IMR-90 (cell line): ENCODE data around the gene HEATR1. TPM values are rescaled to one million over a fixed set of nuclear protein-coding genes. Genes with fewer than 3 reads are reported as not detected.

Experiments used
- ATAC-seq: fragments of 200-7000 bp; cut with Tn5 transposase; 2 replicates; pipeline ENCODE4 v1.9.1; 2020; ENCODE audit warnings: low read depth, mild to moderate bottlenecking, moderate library complexity
- BruUV-seq: library from RNA; stranded (reverse); fragments of 400-500 nt; replicated peaks from 2 replicates; lab custom pipeline; 2021; lab: Mats Ljungman, UMichigan
- CTCF ChIA-PET: fragments of 300-600 bp; formaldehyde crosslinking; extraction: SDS; loops from one replicate; lab custom pipeline; 2021; ENCODE audit warnings: antibody characterized with exemption; lab: Yijun Ruan, JAX
- POLR2A ChIA-PET: fragments of 300-600 bp; sonication (Branson Sonifier 250); formaldehyde crosslinking; loops from one replicate; lab custom pipeline; 2022; ENCODE audit warnings: antibody characterized with exemption; ENCODE audit not compliant: unreplicated experiment; lab: Charles Lee
- DNase-seq: peaks from one replicate; pipeline ENCODE4 v3.0.0; 2013
- H2AFZ ChIP-seq: replicated peaks from 2 replicates; pipeline ENCODE3; 2013; ENCODE audit warnings: low read length, mild to moderate bottlenecking; ENCODE audit not compliant: poor library complexity
- H2AK5ac ChIP-seq: 2 replicates; pipeline ENCODE4 v1.6.1; 2013; ENCODE audit warnings: low read depth, low read length, inconsistent platforms
- H2AK9ac ChIP-seq: replicated peaks from 2 replicates; pipeline ENCODE3; 2013; ENCODE audit warnings: mild to moderate bottlenecking, low read depth, low read length, moderate library complexity; ENCODE audit not compliant: poor library complexity
- H2BK120ac ChIP-seq: 2 replicates; pipeline ENCODE4 v1.6.1; 2013; ENCODE audit warnings: low read depth, low read length, inconsistent platforms
- H2BK15ac ChIP-seq: 3 replicates; pipeline ENCODE4 v1.6.1; 2013; ENCODE audit warnings: low read depth, low read length, inconsistent platforms
- H2BK20ac ChIP-seq: 2 replicates; pipeline ENCODE4 v1.6.1; 2013; ENCODE audit warnings: low read depth, mild to moderate bottlenecking, inconsistent platforms, low read length, moderate library complexity
- H2BK5ac ChIP-seq: 2 replicates; pipeline ENCODE4 v1.6.1; 2013; ENCODE audit warnings: mild to moderate bottlenecking, low read depth, low read length, inconsistent platforms; ENCODE audit not compliant: poor library complexity, severe bottlenecking
- H3K14ac ChIP-seq: replicated peaks from 2 replicates; pipeline ENCODE4 v1.6.1; 2013; ENCODE audit warnings: low read depth, low read length, inconsistent platforms
- H3K18ac ChIP-seq: 2 replicates; pipeline ENCODE4 v1.6.1; 2013; ENCODE audit warnings: low read depth, low read length, control low read depth
- H3K23ac ChIP-seq: 2 replicates; pipeline ENCODE4 v1.6.1; 2013; ENCODE audit warnings: low read depth, low read length, inconsistent platforms
- H3K27ac ChIP-seq: 2 replicates; pipeline ENCODE4 v1.5.1; 2013; ENCODE audit warnings: mild to moderate bottlenecking, control low read depth, low read length; ENCODE audit not compliant: insufficient read depth
- H3K27me3 ChIP-seq: 2 replicates; pipeline ENCODE4 v1.6.1; 2013; ENCODE audit warnings: low read length; ENCODE audit not compliant: control insufficient read depth, insufficient read depth
- H3K36me3 ChIP-seq: 2 replicates; pipeline ENCODE4 v1.6.1; 2013; ENCODE audit warnings: low read length, mixed read lengths; ENCODE audit not compliant: control insufficient read depth, insufficient read depth
- H3K4ac ChIP-seq: 2 replicates; pipeline ENCODE4 v1.6.1; 2013; ENCODE audit warnings: low read depth, low read length, inconsistent platforms
- H3K4me1 ChIP-seq: 2 replicates; pipeline ENCODE4 v1.6.1; 2013; ENCODE audit warnings: low read length, mixed read lengths; ENCODE audit not compliant: control insufficient read depth, insufficient read depth
- H3K4me2 ChIP-seq: 2 replicates; pipeline ENCODE4 v1.6.1; 2013; ENCODE audit warnings: low read depth, mild to moderate bottlenecking, control low read depth, low read length, moderate library complexity
- H3K4me3 ChIP-seq: 2 replicates; pipeline ENCODE4 v1.5.1; 2013; ENCODE audit warnings: low read depth, mild to moderate bottlenecking, control low read depth, low read length, moderate library complexity; ENCODE audit not compliant: insufficient read depth
- H3K56ac ChIP-seq: 2 replicates; pipeline ENCODE4 v1.6.1; 2013; ENCODE audit warnings: low read length, inconsistent platforms; ENCODE audit not compliant: insufficient read depth; ENCODE audit errors: extremely low read depth
- H3K79me1 ChIP-seq, 2 experiments: 2 replicates each; pipeline ENCODE4 v1.6.1; 2013; ENCODE audit warnings: low read length in 2 of 2, inconsistent platforms in 1 of 2, low read depth in 1 of 2
- H3K9ac ChIP-seq: 2 replicates; pipeline ENCODE4 v1.6.1; 2013; ENCODE audit warnings: low read depth, low read length, control low read depth
- H3K9me1 ChIP-seq: 2 replicates; pipeline ENCODE4 v1.6.1; 2013; ENCODE audit warnings: low read length, inconsistent platforms; ENCODE audit not compliant: insufficient read depth
- H3K9me3 ChIP-seq: 2 replicates; pipeline ENCODE4 v1.6.1; 2013; ENCODE audit warnings: low read length; ENCODE audit not compliant: control insufficient read depth, insufficient read depth
- H4K20me1 ChIP-seq: 2 replicates; pipeline ENCODE4 v1.6.1; 2013; ENCODE audit warnings: low read length, inconsistent platforms; ENCODE audit not compliant: insufficient read depth
- H4K5ac ChIP-seq: 2 replicates; pipeline ENCODE4 v1.6.1; 2013; ENCODE audit warnings: mild to moderate bottlenecking, low read depth, low read length, control low read depth
- H4K8ac ChIP-seq, 2 experiments: 2 replicates each; pipeline ENCODE4 v1.6.1; 2013; ENCODE audit warnings: low read depth in 2 of 2, low read length in 2 of 2, control low read depth in 1 of 2, inconsistent platforms in 1 of 2
- H4K91ac ChIP-seq: 2 replicates; pipeline ENCODE4 v1.6.1; 2013; ENCODE audit warnings: low read depth, low read length, inconsistent platforms; ENCODE audit not compliant: insufficient read depth
- BHLHE40 ChIP-seq: fragments of 150-350 bp; IDR thresholded peaks from 2 replicates; pipeline ENCODE4 v1.6.1; 2016; ENCODE audit warnings: mild to moderate bottlenecking, low read depth, low read length
- CEBPB ChIP-seq: IDR thresholded peaks from 2 replicates; pipeline ENCODE4 v1.6.1; 2012; ENCODE audit warnings: low read depth, low read length, improper control_type of control experiment
- CHD1 ChIP-seq: IDR thresholded peaks from 2 replicates; pipeline ENCODE4 v1.6.1; 2012; ENCODE audit warnings: low read depth, low read length, improper control_type of control experiment
- FOS ChIP-seq: fragments of 150-350 bp; IDR thresholded peaks from 2 replicates; pipeline ENCODE4 v1.6.1; 2016; ENCODE audit warnings: low read depth, low read length
- MAFK ChIP-seq: IDR thresholded peaks from 2 replicates; pipeline ENCODE4 v1.6.1; 2012; ENCODE audit warnings: low read depth, low read length, improper control_type of control experiment
- MAZ ChIP-seq: IDR thresholded peaks from 2 replicates; pipeline ENCODE4 v1.6.1; 2012; ENCODE audit warnings: low read depth, mild to moderate bottlenecking, low read length, improper control_type of control experiment, moderate library complexity, borderline replicate concordance
- MXI1 ChIP-seq: IDR thresholded peaks from 2 replicates; pipeline ENCODE4 v1.6.1; 2012; ENCODE audit warnings: low read depth, mild to moderate bottlenecking, low read length, moderate library complexity, borderline replicate concordance
- NFE2L2 ChIP-seq: fragments of 150-350 bp; IDR thresholded peaks from 2 replicates; pipeline ENCODE4 v1.6.1; 2016; ENCODE audit warnings: low read depth, mild to moderate bottlenecking, low read length
- RCOR1 ChIP-seq: IDR thresholded peaks from 2 replicates; pipeline ENCODE4 v1.6.1; 2012; ENCODE audit warnings: mild to moderate bottlenecking, low read length, improper control_type of control experiment; ENCODE audit not compliant: insufficient replicate concordance
- RFX5 ChIP-seq: IDR thresholded peaks from 2 replicates; pipeline ENCODE4 v1.8.0; 2012; ENCODE audit warnings: low read depth, mild to moderate bottlenecking, low read length, moderate library complexity
- SMC3 ChIP-seq: fragments of 150-350 bp; IDR thresholded peaks from 2 replicates; pipeline ENCODE4 v1.6.1; 2016; ENCODE audit warnings: low read depth, mild to moderate bottlenecking, antibody characterized with exemption, low read length, moderate library complexity
- USF2 ChIP-seq: fragments of 150-350 bp; IDR thresholded peaks from 2 replicates; pipeline ENCODE4 v1.6.1; 2017; ENCODE audit warnings: mild to moderate bottlenecking, antibody characterized with exemption, low read length, low read depth
- WGBS, 2 experiments: methylation state at CpG; one replicate each; pipeline versions ENCODE4 v1.1.5 to v1.1.7; 2013; ENCODE audit warnings: missing lambda C conversion rate in 2 of 2; ENCODE audit not compliant: insufficient read length in 1 of 2; ENCODE audit errors: extremely low coverage in 2 of 2; 5-methylcytosine and 5-hydroxymethylcytosine counted together
- dilution Hi-C: fragments of 300-500 bp; cut with HindIII; formaldehyde crosslinking; loops from one replicate; pipeline ENCODE4 v1.14.3; 2018; ENCODE audit warnings: low sequenced_read_pairs; ENCODE audit not compliant: unreplicated experiment
- in situ Hi-C: fragments of 300-500 bp; cut with MboI; formaldehyde crosslinking; loops from 3 replicates; pipeline ENCODE4 v1.14.3; 2019; ENCODE audit warnings: low sequenced_read_pairs, inconsistent platforms, mixed read lengths
- intact Hi-C: fragments of 100-400 bp; cut with micrococcal nuclease; formaldehyde crosslinking; loops from 2 replicates; pipeline ENCODE4 v1.10.0; 2022
- polyA plus RNA-seq, 3 experiments: library from polyadenylated mRNA; depleted of rRNA; stranded (reverse); fragments of >200 nt; gene quantifications; 2 replicates each; pipeline ENCODE4 v1.2.3, GENCODE V29; 2012; ENCODE audit warnings: low replicate concordance in 1 of 3
- total RNA-seq: library from RNA; depleted of rRNA; stranded (reverse); fragments of >200 nt; gene quantifications from 2 replicates; pipeline ENCODE4 v1.2.3, GENCODE V29; 2012
- TF ChIP-seq, protein P1 (sequence below): fragments of 150-350 bp; IDR thresholded peaks from 2 replicates; pipeline ENCODE4 v1.6.1; 2016; ENCODE audit warnings: low read depth, mild to moderate bottlenecking, low read length, moderate library complexity, borderline replicate concordance
- TF ChIP-seq, protein P2 (sequence below): conservative IDR thresholded peaks from 2 replicates; pipeline ENCODE4 v1.5.1; 2012; ENCODE audit warnings: mild to moderate bottlenecking, low read depth, low read length, improper control_type of control experiment

The HEATR1 gene
- total and polyA plus RNA-seq, 2 of the 4 experiments (the other 2 are of a cell fraction): 8.5 to 53.8 TPM

GRCh38 chr1:236514703-236515442 is 89.4 kb downstream of the HEATR1 start:
- H2AK5ac ChIP-seq: no peak overlapping the region
- H4K8ac ChIP-seq: no peak overlapping the region
- H3K9ac ChIP-seq: no peak overlapping the region
- no peak overlapping the region for H3K23ac ChIP-seq
- no peak overlapping the region for H2BK20ac ChIP-seq
- CTCF ChIA-PET: no interaction called here
- DNase-seq (no peak), ATAC-seq (no peak)
- no peaks in the 10 kb centered on the region for H3K9me3 ChIP-seq
- H3K4ac ChIP-seq: no peak overlapping the region
- H2AFZ ChIP-seq: no peak overlapping the region
- H2BK5ac ChIP-seq: no peak overlapping the region
- H2AK9ac ChIP-seq: no peak overlapping the region
- H3K27me3 ChIP-seq: no peaks in the 10 kb centered on the region
- H3K14ac ChIP-seq: no peak overlapping the region
- H2BK120ac ChIP-seq: no peak overlapping the region
- no peak overlapping the region for H3K27ac ChIP-seq
- BruUV-seq: no TSS peak
- H3K18ac ChIP-seq: no peak overlapping the region
- H4K20me1 ChIP-seq: no peaks in the 10 kb centered on the region
- intact Hi-C loops (no loop called here), in situ Hi-C loops (no loop called here), dilution Hi-C loops (no loop called here)
- H3K4me1 ChIP-seq: peaks cover 7% of the 10 kb centered on the region; the same call in 1 of the 2 replicates
- no peaks in the 10 kb centered on the region for H3K36me3 ChIP-seq
- no peaks in the 10 kb centered on the region for H3K9me1 ChIP-seq
- H3K4me2 ChIP-seq: no peak overlapping the region
- H3K56ac ChIP-seq: no peak overlapping the region
- no peak overlapping the region for H2BK15ac ChIP-seq
- POLR2A ChIA-PET: no interaction called here
- TF ChIP-seq RCOR1: no peak
- no peak for TF ChIP-seq MAZ
- TF ChIP-seq BHLHE40: no peak
- no peak for TF ChIP-seq RFX5
- TF ChIP-seq MXI1: no peak
- no peak for TF ChIP-seq NFE2L2
- TF ChIP-seq SMC3: no peak
- TF ChIP-seq, protein P1, sequence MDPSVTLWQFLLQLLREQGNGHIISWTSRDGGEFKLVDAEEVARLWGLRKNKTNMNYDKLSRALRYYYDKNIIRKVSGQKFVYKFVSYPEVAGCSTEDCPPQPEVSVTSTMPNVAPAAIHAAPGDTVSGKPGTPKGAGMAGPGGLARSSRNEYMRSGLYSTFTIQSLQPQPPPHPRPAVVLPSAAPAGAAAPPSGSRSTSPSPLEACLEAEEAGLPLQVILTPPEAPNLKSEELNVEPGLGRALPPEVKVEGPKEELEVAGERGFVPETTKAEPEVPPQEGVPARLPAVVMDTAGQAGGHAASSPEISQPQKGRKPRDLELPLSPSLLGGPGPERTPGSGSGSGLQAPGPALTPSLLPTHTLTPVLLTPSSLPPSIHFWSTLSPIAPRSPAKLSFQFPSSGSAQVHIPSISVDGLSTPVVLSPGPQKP: no peak
- TF ChIP-seq CEBPB: no peak
- no peak for TF ChIP-seq FOS
- TF ChIP-seq CHD1: no peak
- TF ChIP-seq, protein P2, sequence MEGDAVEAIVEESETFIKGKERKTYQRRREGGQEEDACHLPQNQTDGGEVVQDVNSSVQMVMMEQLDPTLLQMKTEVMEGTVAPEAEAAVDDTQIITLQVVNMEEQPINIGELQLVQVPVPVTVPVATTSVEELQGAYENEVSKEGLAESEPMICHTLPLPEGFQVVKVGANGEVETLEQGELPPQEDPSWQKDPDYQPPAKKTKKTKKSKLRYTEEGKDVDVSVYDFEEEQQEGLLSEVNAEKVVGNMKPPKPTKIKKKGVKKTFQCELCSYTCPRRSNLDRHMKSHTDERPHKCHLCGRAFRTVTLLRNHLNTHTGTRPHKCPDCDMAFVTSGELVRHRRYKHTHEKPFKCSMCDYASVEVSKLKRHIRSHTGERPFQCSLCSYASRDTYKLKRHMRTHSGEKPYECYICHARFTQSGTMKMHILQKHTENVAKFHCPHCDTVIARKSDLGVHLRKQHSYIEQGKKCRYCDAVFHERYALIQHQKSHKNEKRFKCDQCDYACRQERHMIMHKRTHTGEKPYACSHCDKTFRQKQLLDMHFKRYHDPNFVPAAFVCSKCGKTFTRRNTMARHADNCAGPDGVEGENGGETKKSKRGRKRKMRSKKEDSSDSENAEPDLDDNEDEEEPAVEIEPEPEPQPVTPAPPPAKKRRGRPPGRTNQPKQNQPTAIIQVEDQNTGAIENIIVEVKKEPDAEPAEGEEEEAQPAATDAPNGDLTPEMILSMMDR: no peak
- TF ChIP-seq USF2: no peak
- no peak for TF ChIP-seq MAFK
- no peak overlapping the region for H4K5ac ChIP-seq
- WGBS, 2 experiments: no CpG with 5 or more reads among the region's 4 CpGs
- H3K4me3 ChIP-seq: no peak overlapping the region
- H3K79me1 ChIP-seq: no peaks in the 10 kb centered on the region
- H4K91ac ChIP-seq: no peak overlapping the region
